GM21723 (cell line): Measurements from ENCODE around the gene RAD54L.
A peak's percentile ranks its signal among the peaks of the same experiment; 100 is the strongest.

Experiments used
- ATAC-seq: cut with Tn5 transposase; IDR thresholded peaks from one replicate; pipeline ENCODE4 v1.9.1; 2021; ENCODE audit warnings: mild to moderate bottlenecking, moderate library complexity; ENCODE audit not compliant: unreplicated experiment

The RAD54L gene

GRCh38 chr1:46284597-46285564 lies 37.3 kb downstream of the RAD54L start:
- no peak for ATAC-seq

- no peak for ATAC-seq
Measured at GRCh38 chr1:46285730-46286477, 38.3 kb downstream of the RAD54L start.

- no peak for ATAC-seq
Measured at GRCh38 chr1:46288485-46289133, 41.0 kb downstream of the RAD54L start.

- no peak for ATAC-seq
Measured at GRCh38 chr1:46289134-46289494, 41.6 kb downstream of the RAD54L start.

GRCh38 chr1:46289976-46290375 lies 42.4 kb downstream of the RAD54L start:
- no peak for ATAC-seq

GRCh38 chr1:46295306-46295705 lies 47.7 kb downstream of the RAD54L start:
- no peak for ATAC-seq

GRCh38 chr1:46298387-46298786 lies 50.8 kb downstream of the RAD54L start:
- ATAC-seq = no peak

GRCh38 chr1:46300673-46301405 lies 53.3 kb downstream of the RAD54L start:
- no peak for ATAC-seq

GRCh38 chr1:46301406-46301807 lies 53.8 kb downstream of the RAD54L start:
- no peak for ATAC-seq

- peak; percentile 43 for ATAC-seq
Measured at GRCh38 chr1:46301808-46302640, 54.5 kb downstream of the RAD54L start.

- peak; percentile 14 for ATAC-seq
Measured at GRCh38 chr1:46302641-46303037, 55.1 kb downstream of the RAD54L start.

GRCh38 chr1:46303038-46303871 lies 55.7 kb downstream of the RAD54L start, which contains the start of the genes LRRC41 and UQCRH:
LRRC41 (minus strand) TSS chr1:46303616; CDS start chr1:46303322, 294 bp downstream.
UQCRH (plus strand) TSS chr1:46303698; CDS start chr1:46303767, 69 bp downstream.
- peak; percentile 77 for ATAC-seq

GRCh38 chr1:46303872-46304326 lies 56.3 kb downstream of the RAD54L start:
- no peak for ATAC-seq

- no peak for ATAC-seq
Measured at GRCh38 chr1:46306159-46306530, 58.6 kb downstream of the RAD54L start.

- ATAC-seq = no peak
Measured at GRCh38 chr1:46309401-46310159, 62.0 kb downstream of the RAD54L start.

GRCh38 chr1:46310321-46310720 lies 62.8 kb downstream of the RAD54L start:
- ATAC-seq = no peak

- ATAC-seq = no peak
Measured at GRCh38 chr1:46315669-46316403, 68.3 kb downstream of the RAD54L start.
